ENCODE data around the gene ATP5PD.

- TF ChIP-seq TAF1 (IDR thresholded peaks at IDR 0.05; ENCODE audit: borderline replicate concordance, low read depth, low read length) (no peak), POLR2A (IDR thresholded peaks at IDR 0.05; ENCODE audit: low read depth, low read length) (no peak), POLR2AphosphoS5 (IDR thresholded peaks at IDR 0.05; ENCODE audit: low read depth, low read length) (no peak)
Measured at GRCh38 chr17:75086496-75087181, 39.9 kb upstream of the ATP5PD start.

Measured in GM12892 (cell line).